ENCODE data around the gene PPP2R3A.
A peak's percentile ranks its signal among the peaks of the same experiment; 100 is the strongest.

Gene PPP2R3A

DNA sequence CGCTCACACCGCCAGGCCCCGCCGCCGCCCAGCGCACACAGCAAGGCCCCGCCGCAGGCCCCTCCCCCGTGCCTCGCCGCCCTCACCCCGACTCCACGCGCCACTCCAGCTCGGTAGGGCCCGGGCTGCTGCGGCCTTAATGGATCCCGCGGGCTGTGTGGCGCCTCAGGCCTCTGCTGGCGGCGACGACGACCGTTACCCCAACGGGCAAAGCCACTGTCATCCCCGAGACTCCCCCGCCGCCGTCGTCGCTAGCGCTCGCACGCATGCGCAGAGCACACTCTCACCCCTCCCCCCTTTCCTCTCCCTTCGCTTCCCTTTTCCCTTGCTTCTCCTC is 230.5 kb downstream of the PPP2R3A start, which contains the start of gene MSL2:
MSL2 (minus strand) TSS at position 272 of the 337 bp plus-strand sequence. CDS start 1,222 bp downstream, outside the sequence.
- no peak for DNase-seq (ENCODE audit: low read depth)

DNA sequence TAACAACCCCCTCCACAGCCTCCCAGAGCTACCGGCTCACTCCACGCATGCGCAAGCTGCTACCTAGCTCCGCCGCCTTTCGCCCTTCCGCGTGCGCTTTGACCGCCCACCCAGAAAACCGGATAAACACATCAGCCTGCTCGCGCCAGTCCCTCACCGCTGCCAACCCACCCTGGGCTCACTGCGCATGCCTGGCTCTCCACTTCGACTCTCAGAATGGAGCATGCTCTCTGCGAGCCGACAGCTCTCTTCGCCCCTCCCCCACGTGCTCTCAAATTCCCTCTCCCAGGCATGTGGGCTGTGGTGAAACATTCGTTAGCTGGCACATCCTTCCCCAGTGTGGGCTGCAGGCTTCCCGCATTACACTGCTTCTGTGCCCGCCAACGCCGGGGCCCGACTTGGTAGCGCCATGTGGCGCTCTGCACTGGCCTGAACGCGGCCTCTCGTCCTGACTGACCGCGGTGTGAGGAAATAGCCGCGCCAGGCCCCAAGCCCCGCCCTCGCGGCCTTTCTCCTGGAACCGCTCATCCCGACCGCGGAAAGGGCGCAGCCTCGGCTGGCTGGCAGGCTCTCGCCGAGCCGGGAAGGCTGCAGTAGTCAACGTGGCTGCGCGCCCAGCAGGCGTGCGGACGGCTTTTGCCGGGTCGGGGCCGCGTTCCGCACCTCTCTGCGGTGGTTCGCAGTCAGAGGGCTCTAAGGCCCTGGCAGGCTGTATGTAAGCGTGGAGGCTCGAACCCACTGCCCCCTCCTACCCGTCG is 231.1 kb downstream of the PPP2R3A start:
- DNase-seq (ENCODE audit: low read depth), result peak; percentile 100

DNA sequence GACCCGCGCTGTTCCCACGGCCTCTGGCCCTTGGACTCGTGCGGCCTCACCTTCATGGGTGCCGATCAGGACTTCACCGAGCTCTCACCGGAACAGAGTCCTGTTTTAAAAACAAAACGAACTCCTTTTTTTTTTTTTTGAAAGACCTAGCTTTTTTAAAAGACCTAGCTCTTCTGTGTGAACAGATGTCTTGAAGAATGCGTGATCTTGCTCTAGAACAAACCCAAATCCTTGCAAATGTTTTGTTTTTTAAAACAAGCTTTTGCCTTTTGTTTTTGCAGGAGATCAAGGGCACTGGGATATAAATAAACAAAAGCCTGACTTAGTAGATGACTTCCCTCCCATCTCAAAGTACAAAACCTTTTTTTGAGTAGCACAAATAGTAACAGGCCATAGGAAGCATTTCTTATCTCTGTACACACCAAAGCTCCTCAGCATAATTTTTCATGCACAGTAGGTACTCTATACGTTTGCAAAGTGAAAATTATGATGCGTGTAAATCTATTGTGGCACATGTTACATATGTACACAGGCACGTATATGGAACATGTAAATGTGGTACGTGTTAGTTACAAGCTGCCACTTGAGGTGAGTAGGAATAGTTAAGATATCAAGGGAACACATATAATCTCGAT is 231.7 kb downstream of the PPP2R3A start:
- DNase-seq (ENCODE audit: low read depth), result no peak

Data from stimulated activated CD4-positive, alpha-beta T cell treated with anti-CD3 and anti-CD28 coated beads, Interleukin-2, amount 100 ng/mL, for 4 hours (primary cell).